ENCODE results near the gene MALAT1.

MALAT1 gene

DNA sequence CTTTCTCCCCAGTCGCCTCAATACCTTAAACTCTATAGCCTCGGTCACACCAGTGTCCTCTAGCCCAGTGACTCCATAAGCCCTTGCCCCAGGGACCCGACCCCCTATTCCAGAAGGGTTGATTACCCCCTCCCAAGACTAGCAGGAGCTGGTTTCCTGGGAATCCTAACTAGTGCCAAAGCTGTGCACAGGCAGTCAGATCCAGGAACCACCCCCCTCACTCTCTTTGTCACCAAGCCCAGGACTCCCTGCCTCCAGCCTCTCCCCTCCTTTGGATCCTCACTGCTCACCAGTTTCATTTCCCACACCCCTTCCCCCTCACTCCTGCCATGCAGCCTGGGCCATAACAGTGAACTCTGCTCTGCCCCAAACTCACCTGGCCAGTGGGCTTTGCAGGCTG, 49.5 kb downstream of the MALAT1 start:
- Histone ChIP-seq H4K91ac (ENCODE audit: low read length) (no peak overlapping the region), H3K14ac (ENCODE audit: low read length in 2 of 2) (no peak overlapping the region), H3K18ac (ENCODE audit: low read depth in 1 of 2, low read length in 2 of 2) (no peak overlapping the region), H3K4me2 (ENCODE audit: low read length, poor library complexity, severe bottlenecking) (no peak overlapping the region), H2BK12ac (ENCODE audit: low read length in 2 of 2) (no peak overlapping the region), H3K79me1 (replicated peaks; ENCODE audit: low read length, poor library complexity, severe bottlenecking) (peaks cover 4% of the 10 kb centered on the region), H2BK15ac (ENCODE audit: low read depth, poor library complexity, severe bottlenecking) (no peak overlapping the region), H3K27ac (ENCODE audit: low read length, poor library complexity, severe bottlenecking) (no peak overlapping the region), H3K9ac (ENCODE audit: low read length) (no peak overlapping the region), H3K4me1 (ENCODE audit: control insufficient read depth, insufficient read depth, low read depth, low read length) (peaks cover 16% of the 10 kb centered on the region), H2AK5ac (ENCODE audit: low read length, severe bottlenecking) (no peak overlapping the region), H3K9me3 (ENCODE audit: control insufficient read depth, low read length) (no peaks in the 10 kb centered on the region), H3K27me3 (ENCODE audit: control insufficient read depth in 1 of 2, insufficient read depth in 1 of 2, low read length in 2 of 2) (no peaks in the 10 kb centered on the region), H3K23ac (ENCODE audit: low read length in 2 of 2) (no peak overlapping the region), H2AFZ (ENCODE audit: low read depth, low read length) (no peak overlapping the region), H3K36me3 (ENCODE audit: control insufficient read depth in 1 of 2, insufficient read depth in 2 of 2, low read depth in 1 of 2, low read length in 2 of 2) (peaks cover 70 to 74% of the 10 kb centered on the region in 2 experiments), H2BK5ac (ENCODE audit: low read depth, low read length, poor library complexity, severe bottlenecking) (no peak overlapping the region), H2BK120ac (ENCODE audit: low read depth, low read length) (no peak overlapping the region), H3K4me3 (ENCODE audit: insufficient read depth in 1 of 2, low read depth in 1 of 2, low read length in 2 of 2) (no peak overlapping the region), H3K4ac (ENCODE audit: low read depth in 1 of 2, low read length in 2 of 2) (no peak overlapping the region), H4K8ac (ENCODE audit: low read length) (no peak overlapping the region)
- WGBS: 87% methylated on average over 3 of the region's 3 CpGs
- DNase-seq: no peak

DNA sequence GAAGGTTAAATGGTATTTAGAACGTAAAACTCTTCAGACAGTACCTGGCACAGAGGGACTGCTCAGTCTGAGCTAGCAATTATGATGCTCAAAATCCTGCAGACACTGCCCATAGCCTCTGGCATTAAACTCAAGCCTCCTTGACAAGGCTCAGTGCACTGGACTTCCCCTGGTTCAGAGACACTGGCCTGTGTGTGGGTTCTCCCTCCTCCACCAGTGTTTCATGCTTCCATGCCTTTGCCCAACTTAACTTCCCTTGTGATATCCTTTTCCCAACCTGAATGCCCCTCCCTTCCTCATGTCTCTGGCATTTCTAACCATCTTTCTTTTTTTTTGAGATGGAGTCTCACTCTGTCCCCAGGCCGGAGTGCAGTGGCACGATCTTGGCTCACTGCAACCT, 50.3 kb downstream of the MALAT1 start:
- Histone ChIP-seq H4K8ac (ENCODE audit: low read length) (no peak overlapping the region), H2BK120ac (ENCODE audit: low read depth, low read length) (no peak overlapping the region), H3K4me1 (ENCODE audit: control insufficient read depth, insufficient read depth, low read depth, low read length) (peaks cover 21% of the 10 kb centered on the region), H2BK5ac (ENCODE audit: low read depth, low read length, poor library complexity, severe bottlenecking) (no peak overlapping the region), H3K4me2 (ENCODE audit: low read length, poor library complexity, severe bottlenecking) (no peak overlapping the region), H3K9ac (ENCODE audit: low read length) (no peak overlapping the region), H2AFZ (ENCODE audit: low read depth, low read length) (no peak overlapping the region), H3K27ac (ENCODE audit: low read length, poor library complexity, severe bottlenecking) (no peak overlapping the region), H4K91ac (ENCODE audit: low read length) (no peak overlapping the region), H3K9me3 (ENCODE audit: control insufficient read depth, low read length) (no peaks in the 10 kb centered on the region), H3K23ac (ENCODE audit: low read length in 2 of 2) (no peak overlapping the region), H3K14ac (ENCODE audit: low read length in 2 of 2) (no peak overlapping the region), H3K4ac (ENCODE audit: low read depth in 1 of 2, low read length in 2 of 2) (no peak overlapping the region), H2BK15ac (ENCODE audit: low read depth, poor library complexity, severe bottlenecking) (no peak overlapping the region), H2BK12ac (ENCODE audit: low read length in 2 of 2) (no peak overlapping the region), H3K79me1 (replicated peaks; ENCODE audit: low read length, poor library complexity, severe bottlenecking) (peaks cover 7% of the 10 kb centered on the region), H2AK5ac (ENCODE audit: low read length, severe bottlenecking) (no peak overlapping the region), H3K4me3 (ENCODE audit: insufficient read depth in 1 of 2, low read depth in 1 of 2, low read length in 2 of 2) (no peak overlapping the region), H3K36me3 (ENCODE audit: control insufficient read depth in 1 of 2, insufficient read depth in 2 of 2, low read depth in 1 of 2, low read length in 2 of 2) (peaks cover 68 to 69% of the 10 kb centered on the region in 2 experiments), H3K27me3 (ENCODE audit: control insufficient read depth in 1 of 2, insufficient read depth in 1 of 2, low read length in 2 of 2) (no peaks in the 10 kb centered on the region), H3K18ac (ENCODE audit: low read depth in 1 of 2, low read length in 2 of 2) (no peak overlapping the region)
- WGBS: 100% methylated on average over 3 of the region's 3 CpGs
- no peak for DNase-seq

DNA sequence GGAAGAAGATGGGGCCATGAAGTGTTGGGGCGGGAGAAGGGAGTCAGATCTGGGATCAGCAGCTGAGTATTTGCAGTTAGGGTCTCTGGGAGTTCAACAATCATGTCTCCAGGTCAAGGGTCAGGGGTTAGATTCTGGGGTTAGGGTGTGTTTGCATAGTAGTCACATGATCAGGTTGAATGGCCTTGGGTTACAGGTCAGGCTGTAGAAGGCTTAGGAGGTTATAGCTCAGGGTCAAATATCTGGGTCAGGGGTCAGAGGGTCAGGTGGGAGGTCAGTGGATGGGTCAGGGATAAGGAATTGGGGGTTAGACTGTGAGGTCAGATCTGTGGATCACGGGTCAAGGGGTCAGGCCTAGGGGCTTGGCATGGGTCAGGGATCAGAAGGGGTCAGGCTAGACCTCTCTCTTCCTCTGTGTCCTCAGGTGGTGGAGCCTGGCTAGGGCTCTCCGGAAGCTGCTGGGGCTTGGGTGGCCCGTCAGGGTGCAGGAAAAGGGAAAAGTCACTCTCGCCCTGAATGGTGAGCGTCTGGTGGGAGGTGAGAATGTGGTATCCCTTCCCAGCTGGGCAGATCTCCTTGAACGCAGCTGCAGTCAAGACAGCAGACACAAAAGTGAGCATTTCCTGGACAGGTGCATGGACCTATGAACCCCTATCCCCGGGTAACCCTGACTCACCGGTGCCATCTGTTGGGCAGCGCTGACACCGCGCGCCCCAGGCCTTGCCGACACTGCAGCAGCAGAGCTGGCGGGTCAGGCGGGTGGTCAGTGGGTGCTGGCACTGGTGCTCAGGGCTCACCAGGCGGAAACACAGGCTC, 52.9 kb downstream of the MALAT1 start:
- WGBS: 67% methylated on average over 17 of the region's 17 CpGs
- no peak for DNase-seq
- Histone ChIP-seq H4K91ac (ENCODE audit: low read length) (no peak overlapping the region), H2BK5ac (ENCODE audit: low read depth, low read length, poor library complexity, severe bottlenecking) (no peak overlapping the region), H4K8ac (ENCODE audit: low read length) (no peak overlapping the region), H3K4me1 (ENCODE audit: control insufficient read depth, insufficient read depth, low read depth, low read length) (peaks cover 36% of the 10 kb centered on the region), H2BK12ac (ENCODE audit: low read length in 2 of 2) (no peak overlapping the region), H3K23ac (ENCODE audit: low read length in 2 of 2) (no peak overlapping the region), H3K9ac (ENCODE audit: low read length) (no peak overlapping the region), H3K4me2 (ENCODE audit: low read length, poor library complexity, severe bottlenecking) (no peak overlapping the region), H3K27me3 (ENCODE audit: control insufficient read depth in 1 of 2, insufficient read depth in 1 of 2, low read length in 2 of 2) (no peaks in the 10 kb centered on the region), H3K27ac (ENCODE audit: low read length, poor library complexity, severe bottlenecking) (no peak overlapping the region), H2BK120ac (ENCODE audit: low read depth, low read length) (no peak overlapping the region), H3K4me3 (ENCODE audit: insufficient read depth in 1 of 2, low read depth in 1 of 2, low read length in 2 of 2) (no peak overlapping the region), H2AK5ac (ENCODE audit: low read length, severe bottlenecking) (no peak overlapping the region), H3K4ac (ENCODE audit: low read depth in 1 of 2, low read length in 2 of 2) (no peak overlapping the region), H3K9me3 (ENCODE audit: control insufficient read depth, low read length) (no peaks in the 10 kb centered on the region), H2BK15ac (ENCODE audit: low read depth, poor library complexity, severe bottlenecking) (no peak overlapping the region), H3K14ac (ENCODE audit: low read length in 2 of 2) (no peak overlapping the region), H3K79me1 (replicated peaks; ENCODE audit: low read length, poor library complexity, severe bottlenecking) (peaks cover 15% of the 10 kb centered on the region), H2AFZ (ENCODE audit: low read depth, low read length) (no peak overlapping the region), H3K36me3 (ENCODE audit: control insufficient read depth in 1 of 2, insufficient read depth in 2 of 2, low read depth in 1 of 2, low read length in 2 of 2) (peaks cover 48 to 52% of the 10 kb centered on the region in 2 experiments), H3K18ac (ENCODE audit: low read depth in 1 of 2, low read length in 2 of 2) (no peak overlapping the region)

- H2BK5ac ChIP-seq (ENCODE audit: low read depth, low read length, poor library complexity, severe bottlenecking): no peak overlapping the region
- no peak overlapping the region for H3K23ac ChIP-seq (ENCODE audit: low read length in 2 of 2)
- peaks cover 15% of the 10 kb centered on the region for H3K79me1 ChIP-seq (replicated peaks; ENCODE audit: low read length, poor library complexity, severe bottlenecking)
- no peak overlapping the region for H3K4me2 ChIP-seq (ENCODE audit: low read length, poor library complexity, severe bottlenecking)
- H3K27me3 ChIP-seq (ENCODE audit: control insufficient read depth in 1 of 2, insufficient read depth in 1 of 2, low read length in 2 of 2): no peaks in the 10 kb centered on the region
- WGBS: 91% methylated on average over 9 of the region's 9 CpGs
- H3K4me1 ChIP-seq (ENCODE audit: control insufficient read depth, insufficient read depth, low read depth, low read length): peaks cover 38% of the 10 kb centered on the region
- DNase-seq: no peak
- no peak overlapping the region for H2BK12ac ChIP-seq (ENCODE audit: low read length in 2 of 2)
- no peaks in the 10 kb centered on the region for H3K9me3 ChIP-seq (ENCODE audit: control insufficient read depth, low read length)
- H3K4me3 ChIP-seq (ENCODE audit: insufficient read depth in 1 of 2, low read depth in 1 of 2, low read length in 2 of 2): no peak overlapping the region
- no peak overlapping the region for H2BK120ac ChIP-seq (ENCODE audit: low read depth, low read length)
- H3K18ac ChIP-seq (ENCODE audit: low read depth in 1 of 2, low read length in 2 of 2): no peak overlapping the region
- no peak overlapping the region for H3K27ac ChIP-seq (ENCODE audit: low read length, poor library complexity, severe bottlenecking)
- H3K36me3 ChIP-seq (ENCODE audit: control insufficient read depth in 1 of 2, insufficient read depth in 2 of 2, low read depth in 1 of 2, low read length in 2 of 2): peaks cover 46 to 48% of the 10 kb centered on the region in 2 experiments
- H2AFZ ChIP-seq (ENCODE audit: low read depth, low read length): no peak overlapping the region
- H3K4ac ChIP-seq (ENCODE audit: low read depth in 1 of 2, low read length in 2 of 2): no peak overlapping the region
- H2AK5ac ChIP-seq (ENCODE audit: low read length, severe bottlenecking): no peak overlapping the region
- no peak overlapping the region for H4K91ac ChIP-seq (ENCODE audit: low read length)
- H4K8ac ChIP-seq (ENCODE audit: low read length): no peak overlapping the region
- no peak overlapping the region for H2BK15ac ChIP-seq (ENCODE audit: low read depth, poor library complexity, severe bottlenecking)
- no peak overlapping the region for H3K14ac ChIP-seq (ENCODE audit: low read length in 2 of 2)
- no peak overlapping the region for H3K9ac ChIP-seq (ENCODE audit: low read length)
Measured at GRCh38 chr11:65552388-65552951, 53.6 kb downstream of the MALAT1 start.

Data from mesenchymal stem cell (in vitro differentiated cells and primary cell).